DMS114 treated with DMSO at 0.1 percent for 48 hours (cell line): Measurements from ENCODE around the gene SMAGP.

Source experiments
- DNase-seq: peaks from one replicate; lab custom pipeline; 2025; ENCODE audit not compliant: unreplicated experiment; lab: John Stamatoyannopoulos, UW

Gene SMAGP

DNA sequence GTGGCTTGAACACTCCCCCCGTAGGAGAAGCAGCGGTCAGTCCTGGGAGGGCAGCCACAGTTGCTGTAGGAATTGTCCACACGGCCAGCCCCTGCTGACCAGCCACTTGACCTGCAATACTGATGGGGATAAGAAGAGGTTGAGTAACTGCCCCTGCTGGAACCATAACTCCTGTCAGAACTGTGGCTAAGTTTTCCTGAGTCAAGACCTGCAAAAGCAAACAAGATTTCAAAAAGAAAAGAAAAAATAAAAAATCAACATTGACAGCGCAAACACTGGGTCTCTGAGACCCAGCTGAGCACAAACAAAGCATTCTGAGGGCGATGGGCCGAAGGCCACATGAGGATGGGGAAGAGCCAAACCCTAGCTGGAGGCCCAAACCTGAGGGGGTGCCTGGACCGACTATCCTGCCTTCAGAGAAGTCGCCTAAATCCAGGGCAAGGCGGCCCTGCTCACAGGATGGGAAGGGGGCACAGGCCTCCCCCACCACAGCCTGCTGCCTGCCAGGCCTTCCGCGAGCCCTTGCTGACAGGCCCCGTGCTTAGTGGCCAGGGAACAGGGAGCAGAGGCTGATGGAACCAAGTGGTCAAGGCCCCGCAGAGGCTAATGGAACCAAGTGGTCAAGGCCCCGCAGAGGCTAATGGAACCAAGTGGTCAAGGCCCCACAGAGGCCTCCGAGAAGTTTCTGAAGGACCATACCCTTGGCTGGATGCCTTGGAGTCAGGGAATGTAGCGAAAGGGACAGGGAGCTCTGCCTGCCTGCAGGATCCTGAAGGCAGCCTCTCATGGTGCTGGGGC lies 71.4 kb downstream of the SMAGP start:
- DNase-seq: no peak

DNA sequence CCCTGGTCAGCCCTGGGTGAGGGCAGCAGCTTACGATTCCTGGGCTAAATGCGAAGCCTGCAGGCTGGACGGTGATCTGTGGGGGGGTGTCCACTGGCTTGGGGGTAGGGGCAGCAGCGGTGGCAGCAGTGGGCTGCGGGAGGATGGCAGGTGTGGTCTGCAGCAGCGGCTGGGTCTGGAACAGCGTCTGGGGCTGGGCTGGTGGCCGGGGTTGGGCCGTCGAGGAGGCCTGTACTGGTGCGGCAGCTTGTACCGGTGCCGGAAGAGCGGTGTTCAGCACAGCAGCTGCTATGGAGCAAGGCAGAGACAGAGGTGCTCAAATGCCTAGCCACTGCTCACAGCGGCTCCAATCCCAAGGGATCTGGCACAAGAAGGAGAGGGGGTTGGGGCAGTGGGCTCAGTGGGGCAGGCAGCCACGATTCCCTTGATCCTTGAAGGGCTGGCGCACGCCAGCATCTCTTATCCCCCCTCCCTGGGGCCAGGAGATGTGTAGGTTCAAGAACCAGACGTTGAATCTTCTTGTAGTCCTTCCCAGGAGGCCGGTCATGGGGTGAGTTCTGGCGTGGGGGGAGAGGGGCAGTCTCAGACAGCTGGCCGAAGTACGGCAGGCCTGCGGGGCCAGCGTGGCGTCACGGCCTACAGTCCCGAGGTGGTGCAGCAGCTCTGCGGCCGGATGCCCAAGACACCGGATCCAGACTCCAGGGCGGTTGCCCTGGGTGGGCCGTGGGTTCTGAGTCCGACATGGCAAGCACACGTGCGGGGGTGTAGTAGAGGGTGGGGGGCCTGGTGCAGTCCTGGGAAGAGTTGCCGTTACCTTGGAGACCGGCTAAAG lies 72.3 kb downstream of the SMAGP start:
- DNase-seq: no peak

DNA sequence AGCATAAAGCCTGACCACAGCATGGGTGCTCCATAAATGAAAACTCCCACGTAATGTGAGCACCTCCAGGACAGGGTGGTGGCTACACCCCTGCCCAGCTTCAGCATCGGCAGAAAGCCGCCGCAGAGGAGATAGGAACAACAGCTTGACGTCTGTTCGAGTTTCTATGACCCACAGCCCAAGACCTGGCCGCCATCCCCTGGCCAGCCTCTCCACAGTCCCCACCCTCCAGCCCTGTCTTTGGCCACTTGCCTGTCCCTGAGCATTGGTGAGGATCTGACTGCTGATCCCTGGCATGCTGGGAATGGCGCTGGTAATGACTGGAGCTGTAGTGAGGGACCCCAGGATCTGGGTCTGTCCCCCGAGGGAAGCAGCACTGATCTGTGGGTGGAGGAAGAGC lies 73.7 kb downstream of the SMAGP start:
- no peak for DNase-seq

DNA sequence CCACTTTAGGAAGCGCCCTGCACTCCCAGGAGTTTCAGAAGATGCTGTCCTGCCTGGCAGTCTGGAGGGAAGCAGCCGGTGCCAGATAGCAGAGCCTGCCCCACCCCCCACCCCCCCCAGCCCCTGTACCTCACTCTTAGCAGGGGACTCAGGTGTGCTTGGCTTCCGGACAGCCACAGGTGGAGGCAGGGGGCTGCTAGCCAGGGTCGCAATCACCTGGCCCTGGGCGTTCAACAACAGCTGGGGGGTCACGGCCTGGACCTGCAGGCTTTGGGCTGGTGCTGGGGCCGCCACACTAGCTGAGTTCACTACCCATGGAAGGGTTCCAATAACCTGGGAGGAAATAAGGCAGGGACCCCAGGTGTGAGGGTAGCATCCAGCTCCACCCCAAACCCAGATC lies 74.4 kb downstream of the SMAGP start:
- no peak for DNase-seq
